Germinal center (tissue), 1 donor: ENCODE measurements around the gene TAF1.
"Not testable (repeated sequence)": the region's sequence is repeated elsewhere in the genome, so short reads cannot be mapped to it uniquely, and the experiment has no call there.

ENCODE experiments used
- DNase-seq: peaks from one replicate; pipeline ENCODE4 v3.0.0; 2012; ENCODE audit warnings: mixed read lengths, low spot score

The TAF1 gene

GRCh38 chrX:71502080-71502479, 135.9 kb downstream of the TAF1 start:
- DNase-seq, result not testable (repeated sequence)

GRCh38 chrX:71504346-71504745, 138.2 kb downstream of the TAF1 start:
- no peak for DNase-seq

- no peak for DNase-seq
Measured at GRCh38 chrX:71509289-71509688, 143.1 kb downstream of the TAF1 start.

GRCh38 chrX:71510161-71510560, 144.0 kb downstream of the TAF1 start:
- DNase-seq, result no peak

- DNase-seq, result not testable (repeated sequence)
Measured at GRCh38 chrX:71513731-71514130, 147.6 kb downstream of the TAF1 start.

- no peak for DNase-seq
Measured at GRCh38 chrX:71514367-71515037, 148.3 kb downstream of the TAF1 start.

- no peak for DNase-seq
Measured at GRCh38 chrX:71515038-71515396, 148.9 kb downstream of the TAF1 start.
